ENCODE data around the gene PCCA. TPM values are rescaled to one million over a fixed set of nuclear protein-coding genes. Genes with fewer than 3 reads are reported as not detected.

The PCCA gene
- total and polyA plus RNA-seq, 2 of the 13 experiments (the other 11 are each of a cell fraction or from before 2014, with no cell fraction given): 15.0 to 32.2 TPM

DNA sequence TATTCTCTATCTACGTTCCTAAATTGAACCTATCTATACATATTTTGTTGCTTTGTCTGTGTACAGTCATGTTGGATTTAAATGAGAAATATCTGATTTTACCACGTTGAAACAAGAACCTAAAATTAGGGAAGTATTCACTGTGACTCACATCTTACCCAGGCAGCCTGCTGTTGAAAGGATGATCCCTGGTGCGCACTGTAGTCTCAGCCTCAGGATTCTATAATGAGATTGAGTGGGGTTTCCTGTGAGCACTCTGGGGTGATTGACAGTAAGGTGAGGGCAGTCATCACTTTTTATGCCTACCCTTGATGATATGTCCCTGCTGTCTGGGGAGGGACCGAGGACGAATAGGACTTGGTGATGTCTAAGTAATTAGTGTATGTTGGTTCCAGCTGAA lies 35.4 kb downstream of the PCCA start:
- no peaks in the 10 kb centered on the region for H3K79me2 ChIP-seq (ENCODE audit: insufficient read depth, low read length)
- no peak for TF ChIP-seq MTA3 (CRISPR knock-in tag; IDR thresholded peaks at IDR 0.05)
- H3K4me2 ChIP-seq (ENCODE audit: low read depth, low read length): no peak overlapping the region
- intact Hi-C loops (cut with micrococcal nuclease; ENCODE audit: unreplicated experiment) (no loop called here), in situ Hi-C loops (cut with HindIII; ENCODE audit: extremely low pct_ligation_motif_present, low pct_unique_long_range_greater_than_20kb) (no loop called here)
- ATAC-seq: no peak
- no peak for FAIRE-seq
- POLR2A ChIA-PET: no interaction called here
- peaks cover 16% of the 10 kb centered on the region for H3K4me1 ChIP-seq (ENCODE audit: insufficient read depth, low read length)
- CTCF ChIA-PET (ENCODE audit: low intra/inter-chr PET ratio, low total read pairs): no interaction called here
- WGBS (ENCODE audit: low lambda C conversion rate): 97% methylated on average over 5 of the region's 5 CpGs
- H3K4me3 ChIP-seq (replicated peaks in 1 of 3; ENCODE audit: insufficient read depth in 1 of 3, low read depth in 2 of 3, low read length in 3 of 3): no peak overlapping the region
- no peak overlapping the region for H2AFZ ChIP-seq (ENCODE audit: low read length)
- DNase-seq (ENCODE audit: low spot score): no peak
- no peak overlapping the region for H3K9ac ChIP-seq (ENCODE audit: insufficient read depth, low read depth, low read length)
- peaks cover 5% of the 10 kb centered on the region; the same call in 1 of the 2 replicates for H3K9me3 ChIP-seq (ENCODE audit: low read length)
- H4K20me1 ChIP-seq (ENCODE audit: insufficient read depth, low read length): no peaks in the 10 kb centered on the region
- no peak overlapping the region for H3K27ac ChIP-seq (ENCODE audit: extremely low read length, insufficient read depth, low read length)
- BruUV-seq (replicated peaks): no TSS peak
- peaks cover 0 to 2% of the 10 kb centered on the region in 2 experiments; a peak in 2 of 5 replicates for H3K36me3 ChIP-seq (replicated peaks in 1 of 2; ENCODE audit: control insufficient read depth in 1 of 2, insufficient read depth in 2 of 2, low read length in 2 of 2)
- no peaks in the 10 kb centered on the region for H3K27me3 ChIP-seq (ENCODE audit: control insufficient read depth in 1 of 2, insufficient read depth in 2 of 2, low read length in 2 of 2)

DNA sequence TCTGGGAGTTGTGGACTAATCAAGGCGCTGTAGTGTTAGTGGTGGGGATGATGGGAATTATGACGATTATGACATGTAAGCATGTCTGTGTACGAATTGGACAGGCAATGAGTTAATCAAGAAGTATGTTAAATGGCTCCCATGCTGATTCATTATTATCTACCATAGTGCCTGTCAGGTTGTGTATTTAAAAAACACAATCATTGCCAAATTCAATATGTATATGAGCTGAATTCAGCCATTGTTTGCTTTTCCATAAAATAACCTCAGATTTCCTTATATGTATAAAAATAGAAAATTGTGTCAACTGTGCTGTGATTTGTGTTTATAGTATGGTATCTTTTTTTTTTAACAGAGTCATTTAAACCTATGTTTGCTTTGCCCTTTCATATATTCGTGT lies 37.1 kb downstream of the PCCA start:
- POLR2A ChIA-PET: no interaction called here
- FAIRE-seq (no peak), DNase-seq (ENCODE audit: low spot score) (no peak), ATAC-seq (no peak)
- Histone ChIP-seq H4K20me1 (ENCODE audit: insufficient read depth, low read length) (no peaks in the 10 kb centered on the region), H3K4me1 (ENCODE audit: insufficient read depth, low read length) (peaks cover 21% of the 10 kb centered on the region), H2AFZ (ENCODE audit: low read length) (no peak overlapping the region), H3K27ac (ENCODE audit: extremely low read length, insufficient read depth, low read length) (no peak overlapping the region), H3K9me3 (ENCODE audit: low read length) (peaks cover 5% of the 10 kb centered on the region; the same call in 1 of the 2 replicates), H3K27me3 (ENCODE audit: control insufficient read depth in 1 of 2, insufficient read depth in 2 of 2, low read length in 2 of 2) (no peaks in the 10 kb centered on the region), H3K9ac (ENCODE audit: insufficient read depth, low read depth, low read length) (no peak overlapping the region), H3K4me3 (replicated peaks in 1 of 3; ENCODE audit: insufficient read depth in 1 of 3, low read depth in 2 of 3, low read length in 3 of 3) (no peak overlapping the region), H3K79me2 (ENCODE audit: insufficient read depth, low read length) (no peaks in the 10 kb centered on the region), H3K4me2 (ENCODE audit: low read depth, low read length) (no peak overlapping the region), H3K36me3 (replicated peaks in 1 of 2; ENCODE audit: control insufficient read depth in 1 of 2, insufficient read depth in 2 of 2, low read length in 2 of 2) (no peaks in the 10 kb centered on the region)
- 99% methylated on average over 4 of the region's 4 CpGs for WGBS (ENCODE audit: low lambda C conversion rate)
- intact Hi-C loops (cut with micrococcal nuclease; ENCODE audit: unreplicated experiment): no loop called here
- TF ChIP-seq MEF2D (CRISPR knock-in tag; IDR thresholded peaks at IDR 0.05): no peak
- in situ Hi-C loops (cut with HindIII; ENCODE audit: extremely low pct_ligation_motif_present, low pct_unique_long_range_greater_than_20kb): no loop called here
- no TSS peak for BruUV-seq (replicated peaks)
- CTCF ChIA-PET (ENCODE audit: low intra/inter-chr PET ratio, low total read pairs): no interaction called here

DNA sequence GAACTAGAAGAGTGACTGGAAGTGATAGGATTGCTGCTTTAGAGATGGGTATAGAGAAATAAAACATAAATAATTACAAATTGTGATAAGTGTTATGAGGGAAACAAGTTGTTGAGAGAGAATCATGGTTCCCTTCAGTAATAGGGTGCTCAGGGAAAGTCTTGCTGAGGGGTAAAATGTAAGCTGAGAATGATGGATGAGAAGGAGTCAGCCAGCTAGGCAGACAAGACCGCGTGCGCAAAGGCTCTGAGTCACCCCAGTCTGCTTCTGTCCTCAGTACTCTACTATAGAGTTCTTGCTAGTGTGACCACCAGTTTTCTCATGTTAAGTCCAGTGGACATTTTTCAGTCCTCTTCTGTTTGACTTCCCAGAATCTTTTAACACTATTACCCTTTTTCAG lies 39.5 kb downstream of the PCCA start:
- Histone ChIP-seq H3K4me2 (ENCODE audit: low read depth, low read length) (0 out of 2 replicates have a peak overlapping the region, but pooled peaks have one; percentile 4), H3K9ac (ENCODE audit: insufficient read depth, low read depth, low read length) (no peak overlapping the region), H3K36me3 (replicated peaks in 1 of 2; ENCODE audit: control insufficient read depth in 1 of 2, insufficient read depth in 2 of 2, low read length in 2 of 2) (no peaks in the 10 kb centered on the region), H2AFZ (ENCODE audit: low read length) (no peak overlapping the region), H3K79me2 (ENCODE audit: insufficient read depth, low read length) (no peaks in the 10 kb centered on the region), H3K9me3 (ENCODE audit: low read length) (no peaks in the 10 kb centered on the region), H3K4me1 (ENCODE audit: insufficient read depth, low read length) (peaks cover 21% of the 10 kb centered on the region), H3K4me3 (replicated peaks in 1 of 3; ENCODE audit: insufficient read depth in 1 of 3, low read depth in 2 of 3, low read length in 3 of 3) (no peak overlapping the region), H4K20me1 (ENCODE audit: insufficient read depth, low read length) (no peaks in the 10 kb centered on the region), H3K27ac (ENCODE audit: extremely low read length, insufficient read depth, low read length) (no peak overlapping the region), H3K27me3 (ENCODE audit: control insufficient read depth in 1 of 2, insufficient read depth in 2 of 2, low read length in 2 of 2) (no peaks in the 10 kb centered on the region)
- intact Hi-C loops (cut with micrococcal nuclease; ENCODE audit: unreplicated experiment): loop anchor here (2.0 kb wide), 1 partner anchor 40 kb away; the partner anchor contains the start of gene PCCA
- DNase-seq (ENCODE audit: low spot score) (peak; percentile 24), FAIRE-seq (no peak), ATAC-seq (peak; percentile 68)
- CTCF ChIA-PET (ENCODE audit: low intra/inter-chr PET ratio, low total read pairs): no interaction called here
- in situ Hi-C loops (cut with HindIII; ENCODE audit: extremely low pct_ligation_motif_present, low pct_unique_long_range_greater_than_20kb): no loop called here
- no TSS peak for BruUV-seq (replicated peaks)
- peak; percentile 74 for TF ChIP-seq FOSL2 (CRISPR knock-in tag; IDR thresholded peaks at IDR 0.05)
- TF ChIP-seq, protein P1, sequence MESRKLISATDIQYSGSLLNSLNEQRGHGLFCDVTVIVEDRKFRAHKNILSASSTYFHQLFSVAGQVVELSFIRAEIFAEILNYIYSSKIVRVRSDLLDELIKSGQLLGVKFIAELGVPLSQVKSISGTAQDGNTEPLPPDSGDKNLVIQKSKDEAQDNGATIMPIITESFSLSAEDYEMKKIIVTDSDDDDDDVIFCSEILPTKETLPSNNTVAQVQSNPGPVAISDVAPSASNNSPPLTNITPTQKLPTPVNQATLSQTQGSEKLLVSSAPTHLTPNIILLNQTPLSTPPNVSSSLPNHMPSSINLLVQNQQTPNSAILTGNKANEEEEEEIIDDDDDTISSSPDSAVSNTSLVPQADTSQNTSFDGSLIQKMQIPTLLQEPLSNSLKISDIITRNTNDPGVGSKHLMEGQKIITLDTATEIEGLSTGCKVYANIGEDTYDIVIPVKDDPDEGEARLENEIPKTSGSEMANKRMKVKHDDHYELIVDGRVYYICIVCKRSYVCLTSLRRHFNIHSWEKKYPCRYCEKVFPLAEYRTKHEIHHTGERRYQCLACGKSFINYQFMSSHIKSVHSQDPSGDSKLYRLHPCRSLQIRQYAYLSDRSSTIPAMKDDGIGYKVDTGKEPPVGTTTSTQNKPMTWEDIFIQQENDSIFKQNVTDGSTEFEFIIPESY (CRISPR knock-in tag; IDR thresholded peaks at IDR 0.05): peak; percentile 99
- no peak for TF ChIP-seq ZNF335 (CRISPR knock-in tag; IDR thresholded peaks at IDR 0.05)
- WGBS (ENCODE audit: low lambda C conversion rate): 94% methylated on average over 3 of the region's 3 CpGs
- POLR2A ChIA-PET: no interaction called here
